Stimulated activated CD4-positive, alpha-beta T cell treated with anti-CD3 and anti-CD28 coated beads, Interleukin-1b, Interleukin-23, amount 100 ng/mL, for 1 hour (primary cell): ENCODE measurements around the gene SDHA.

Experiments
- DNase-seq, 2 donors: peaks; one replicate each; pipeline ENCODE4 v3.0.0-alpha.2; 2020; ENCODE audit warnings: low read depth in 2 of 2

The SDHA gene

GRCh38 chr5:217494-218456, at the start of gene SDHA, which contains the start of gene CCDC127:
TSS of gene SDHA (plus strand) at chr5:218320. CDS start at chr5:218356, 36 bp downstream.
TSS of gene CCDC127 (minus strand) at chr5:218153. CDS start at chr5:216849, 1,304 bp downstream.
- peak; percentile 98 for DNase-seq

GRCh38 chr5:169071-169727, 48.9 kb upstream of the SDHA start:
- DNase-seq = no peak

GRCh38 chr5:169728-170094, 48.4 kb upstream of the SDHA start:
- DNase-seq = no peak

GRCh38 chr5:170971-171800, 46.9 kb upstream of the SDHA start:
- no peak for DNase-seq

- DNase-seq = no peak
Observed at GRCh38 chr5:171801-172331, 46.3 kb upstream of the SDHA start.

GRCh38 chr5:172421-172820, 45.7 kb upstream of the SDHA start:
- no peak for DNase-seq

GRCh38 chr5:172841-173251, 45.3 kb upstream of the SDHA start:
- DNase-seq = no peak

- no peak for DNase-seq
Observed at GRCh38 chr5:173392-174290, 44.5 kb upstream of the SDHA start.

GRCh38 chr5:174291-174600, 43.9 kb upstream of the SDHA start:
- DNase-seq = no peak

- DNase-seq = no peak
Observed at GRCh38 chr5:174876-175465, 43.1 kb upstream of the SDHA start.

GRCh38 chr5:176296-176823, 41.8 kb upstream of the SDHA start:
- DNase-seq = no peak

- DNase-seq = no peak
Observed at GRCh38 chr5:178110-178509, 40.0 kb upstream of the SDHA start.

- no peak for DNase-seq
Observed at GRCh38 chr5:179401-179800, 38.7 kb upstream of the SDHA start.

GRCh38 chr5:180286-180918, 37.7 kb upstream of the SDHA start:
- DNase-seq = no peak

GRCh38 chr5:181160-181559, 37.0 kb upstream of the SDHA start:
- DNase-seq = no peak

GRCh38 chr5:181566-181965, 36.6 kb upstream of the SDHA start:
- DNase-seq = no peak

- DNase-seq = no peak
Observed at GRCh38 chr5:182126-182525, 36.0 kb upstream of the SDHA start.

- DNase-seq = no peak
Observed at GRCh38 chr5:184471-184870, 33.6 kb upstream of the SDHA start.

- DNase-seq = no peak
Observed at GRCh38 chr5:185095-186070, 32.7 kb upstream of the SDHA start.
